Measurements from ENCODE around the gene RFLNA. TPM values are rescaled to one million over a fixed set of nuclear protein-coding genes. Genes with fewer than 3 reads are reported as not detected.

Gene RFLNA
- total and polyA plus RNA-seq, 2 of the 4 experiments (the other 2 are of a cell fraction) = not detected

- in situ Hi-C loops (cut with MboI; ENCODE audit: low sequenced_read_pairs) = no loop called here
- no peak overlapping the region for H4K8ac ChIP-seq (ENCODE audit: low read depth in 2 of 2, low read length in 2 of 2)
- H3K79me1 ChIP-seq (ENCODE audit: low read depth in 1 of 2, low read length in 2 of 2) = peaks cover 37 to 56% of the 10 kb centered on the region in 2 experiments
- H3K4me3 ChIP-seq (ENCODE audit: insufficient read depth, low read depth, low read length) = no peak overlapping the region
- peak; percentile 25 for TF ChIP-seq SMC3 (IDR thresholded peaks at IDR 0.05; ENCODE audit: low read depth, low read length)
- TF ChIP-seq CTCF (conservative IDR thresholded peaks at IDR 0.05; ENCODE audit: low read depth, low read length) = peak; percentile 44
- TF ChIP-seq NFE2L2 (IDR thresholded peaks at IDR 0.05; ENCODE audit: low read depth, low read length) = no peak
- TF ChIP-seq RAD21 (IDR thresholded peaks at IDR 0.05; ENCODE audit: low read length) = peak; percentile 43
- no peak overlapping the region for H2BK20ac ChIP-seq (ENCODE audit: low read depth, low read length)
- H2AK9ac ChIP-seq (replicated peaks; ENCODE audit: low read depth, low read length, poor library complexity) = peak overlapping the region; percentile 67
- no peak overlapping the region for H3K27ac ChIP-seq (ENCODE audit: insufficient read depth, low read length)
- no TSS peak for BruUV-seq (replicated peaks)
- no peak overlapping the region for H3K14ac ChIP-seq (replicated peaks; ENCODE audit: low read depth, low read length)
- no peak overlapping the region for H2AK5ac ChIP-seq (ENCODE audit: low read depth, low read length)
- H4K20me1 ChIP-seq (ENCODE audit: insufficient read depth, low read length) = peaks cover 24% of the 10 kb centered on the region
- H2BK15ac ChIP-seq (ENCODE audit: low read depth, low read length) = no peak overlapping the region
- H3K9me3 ChIP-seq (ENCODE audit: control insufficient read depth, insufficient read depth, low read length) = no peaks in the 10 kb centered on the region
- DNase-seq (no peak), ATAC-seq (ENCODE audit: low read depth) (no peak)
- 87% methylated on average over 15 of the region's 34 CpGs; no CpG with 5 or more reads in 1 of the 2 experiments for WGBS, 2 experiments (ENCODE audit: extremely low coverage in 2 of 2, insufficient read length in 1 of 2)
- no peak overlapping the region for H3K18ac ChIP-seq (ENCODE audit: low read depth, low read length)
- no peaks in the 10 kb centered on the region for H3K9me1 ChIP-seq (ENCODE audit: insufficient read depth, low read length)
- H3K4me2 ChIP-seq (ENCODE audit: low read depth, low read length) = no peak overlapping the region
- H3K9ac ChIP-seq (ENCODE audit: low read depth, low read length) = no peak overlapping the region
- H2BK120ac ChIP-seq (ENCODE audit: low read depth, low read length) = no peak overlapping the region
- H3K27me3 ChIP-seq (ENCODE audit: control insufficient read depth, insufficient read depth, low read length) = no peaks in the 10 kb centered on the region
- dilution Hi-C loops (cut with HindIII; ENCODE audit: low sequenced_read_pairs, unreplicated experiment) = no loop called here
- no peak overlapping the region for H4K91ac ChIP-seq (ENCODE audit: insufficient read depth, low read depth, low read length)
- no peak overlapping the region for H3K56ac ChIP-seq (ENCODE audit: extremely low read depth, insufficient read depth, low read length)
- H2AFZ ChIP-seq (replicated peaks; ENCODE audit: low read length, poor library complexity) = peak overlapping the region; percentile 35
- POLR2A ChIA-PET (ENCODE audit: unreplicated experiment) = no interaction called here
- H3K23ac ChIP-seq (ENCODE audit: low read depth, low read length) = no peak overlapping the region
- H3K36me3 ChIP-seq (ENCODE audit: control insufficient read depth, insufficient read depth, low read length) = peaks cover 89% of the 10 kb centered on the region
- intact Hi-C loops (cut with micrococcal nuclease) = no loop called here
- no peak overlapping the region for H3K4ac ChIP-seq (ENCODE audit: low read depth, low read length)
- no peak overlapping the region for H4K5ac ChIP-seq (ENCODE audit: low read depth, low read length)
- no peak overlapping the region for H2BK5ac ChIP-seq (ENCODE audit: low read depth, low read length, poor library complexity, severe bottlenecking)
- CTCF ChIA-PET = interaction anchor here (1.2 kb wide), 2 partner anchors 32 to 424 kb away, joined by 3 read pairs; no protein-coding TSS in a partner anchor
- no peaks in the 10 kb centered on the region for H3K4me1 ChIP-seq (ENCODE audit: control insufficient read depth, insufficient read depth, low read length)
Observed at GRCh38 chr12:124347805-124348658, 53.1 kb downstream of the RFLNA start.

All from IMR-90 (cell line).